Neural cell (in vitro differentiated cells): ENCODE measurements around the gene SLC1A2. TPM values are rescaled to one million over a fixed set of nuclear protein-coding genes. Genes with fewer than 3 reads are reported as not detected.

Experiments
- H2AFZ ChIP-seq: fragments of 200-600, 300-800 bp; sonication (generic), shearing (Covaris generic); 2 replicates; pipeline ENCODE4 v1.6.0; 2014; ENCODE audit warnings: low read depth, mild to moderate bottlenecking, antibody characterized with exemption, low read length, moderate library complexity
- H3F3A ChIP-seq: fragments of 200-600 bp; shearing (Covaris generic); 2 replicates; pipeline ENCODE4 v1.6.1; 2016; ENCODE audit warnings: mild to moderate bottlenecking, moderate library complexity, mixed read lengths, antibody characterized with exemption, low read length; ENCODE audit not compliant: insufficient read depth, poor library complexity, severe bottlenecking
- H3K27ac ChIP-seq: fragments of 200-600, 300-800 bp; sonication (generic), shearing (Covaris generic); 2 replicates; pipeline ENCODE4 v1.5.1; 2014; ENCODE audit warnings: mild to moderate bottlenecking, low read length, moderate library complexity
- H3K27me3 ChIP-seq: fragments of 300-800, 200-600 bp; sonication (generic), shearing (Covaris generic); 2 replicates; pipeline ENCODE4 v1.6.0; 2014; ENCODE audit warnings: mild to moderate bottlenecking, low read depth, low read length, moderate library complexity; ENCODE audit not compliant: insufficient read depth
- H3K36me3 ChIP-seq: fragments of 300-800, 200-600 bp; sonication (generic), shearing (Covaris generic); 2 replicates; pipeline ENCODE4 v1.5.1; 2014; ENCODE audit warnings: mild to moderate bottlenecking, antibody characterized with exemption, low read length, moderate library complexity; ENCODE audit not compliant: insufficient read depth
- H3K4me2 ChIP-seq: fragments of 300-800, 200-600 bp; sonication (generic), shearing (Covaris generic); 2 replicates; pipeline ENCODE4 v1.6.0; 2014; ENCODE audit warnings: mild to moderate bottlenecking, low read length
- H3K4me3 ChIP-seq: fragments of 300-800, 200-600 bp; sonication (generic), shearing (Covaris generic); 2 replicates; pipeline ENCODE4 v1.5.1; 2014; ENCODE audit warnings: mild to moderate bottlenecking, low read length, moderate library complexity
- H3K79me2 ChIP-seq: fragments of 200-600 bp; shearing (Covaris generic); replicated peaks from 2 replicates; pipeline ENCODE4 v1.6.0; 2014; ENCODE audit warnings: mild to moderate bottlenecking, low read length, moderate library complexity; ENCODE audit not compliant: insufficient read depth
- H3K9ac ChIP-seq: fragments of 300-800, 200-600 bp; sonication (generic), shearing (Covaris generic); 2 replicates; pipeline ENCODE4 v1.6.1; 2016; ENCODE audit warnings: mild to moderate bottlenecking, low read length, mixed read lengths
- H3K9me2 ChIP-seq: fragments of 200-600 bp; shearing (Covaris generic); 2 replicates; pipeline ENCODE4 v1.6.1; 2016; ENCODE audit warnings: mild to moderate bottlenecking, low read length, mixed read lengths; ENCODE audit not compliant: insufficient read depth
- H3K9me3 ChIP-seq: fragments of 200-600, 300-800 bp; sonication (generic), shearing (Covaris generic); 2 replicates; pipeline ENCODE4 v1.6.1; 2016; ENCODE audit warnings: mild to moderate bottlenecking, mixed run types, low read length, moderate library complexity, mixed read lengths
- H4K20me1 ChIP-seq: fragments of 200-600 bp; shearing (Covaris generic); 2 replicates; pipeline ENCODE4 v1.6.1; 2016; ENCODE audit warnings: mild to moderate bottlenecking, mixed run types; ENCODE audit not compliant: insufficient read depth
- EP300 ChIP-seq: fragments of 450-650 bp; conservative IDR thresholded peaks from 2 replicates; pipeline ENCODE4 v1.6.1; 2014; ENCODE audit warnings: antibody characterized with exemption, mild to moderate bottlenecking, moderate library complexity; ENCODE audit not compliant: poor library complexity, severe bottlenecking
- EZH2 ChIP-seq: fragments of 200-600, 300-800 bp; shearing (Covaris generic), sonication (generic); IDR thresholded peaks from 2 replicates; pipeline ENCODE4 v1.6.1; 2014; ENCODE audit warnings: antibody characterized with exemption, low read length, borderline replicate concordance, mild to moderate bottlenecking; ENCODE audit not compliant: insufficient read depth, poor library complexity, severe bottlenecking
- MXI1 ChIP-seq: fragments of 450-650 bp; conservative IDR thresholded peaks from 2 replicates; pipeline ENCODE4 v1.6.1; 2014; ENCODE audit warnings: antibody characterized with exemption, mild to moderate bottlenecking; ENCODE audit not compliant: poor library complexity, severe bottlenecking
- POLR2AphosphoS5 ChIP-seq: IDR thresholded peaks from 2 replicates; pipeline ENCODE4 v1.6.1; 2012
- RAD21 ChIP-seq: fragments of 450-650 bp; conservative IDR thresholded peaks from 2 replicates; pipeline ENCODE4 v1.6.1; 2014; ENCODE audit warnings: antibody characterized with exemption, mild to moderate bottlenecking, moderate library complexity
- SMC3 ChIP-seq: fragments of 450-650 bp; conservative IDR thresholded peaks from 2 replicates; pipeline ENCODE4 v1.6.1; 2014; ENCODE audit warnings: antibody characterized with exemption, mild to moderate bottlenecking, moderate library complexity; ENCODE audit not compliant: poor library complexity
- TAF1 ChIP-seq: IDR thresholded peaks from 2 replicates; pipeline ENCODE4 v1.6.1; 2012; ENCODE audit warnings: low read depth
- polyA plus RNA-seq: library from polyadenylated mRNA; depleted of rRNA; stranded (reverse); fragments of >200 nt; gene quantifications from 2 replicates; pipeline ENCODE4 v1.2.3, GENCODE V29; 2014
- TF ChIP-seq, protein P1 (sequence below): IDR thresholded peaks from 2 replicates; pipeline ENCODE4 v1.6.1; 2012; ENCODE audit warnings: borderline replicate concordance
- TF ChIP-seq, protein P2 (sequence below): fragments of 450-650 bp; IDR thresholded peaks from 2 replicates; pipeline ENCODE4 v1.5.1; 2014; ENCODE audit warnings: antibody characterized with exemption, mild to moderate bottlenecking, moderate library complexity; ENCODE audit not compliant: poor library complexity, severe bottlenecking

The SLC1A2 gene
- polyA plus RNA-seq, 1 donor from 2014 or later = 134 TPM

DNA sequence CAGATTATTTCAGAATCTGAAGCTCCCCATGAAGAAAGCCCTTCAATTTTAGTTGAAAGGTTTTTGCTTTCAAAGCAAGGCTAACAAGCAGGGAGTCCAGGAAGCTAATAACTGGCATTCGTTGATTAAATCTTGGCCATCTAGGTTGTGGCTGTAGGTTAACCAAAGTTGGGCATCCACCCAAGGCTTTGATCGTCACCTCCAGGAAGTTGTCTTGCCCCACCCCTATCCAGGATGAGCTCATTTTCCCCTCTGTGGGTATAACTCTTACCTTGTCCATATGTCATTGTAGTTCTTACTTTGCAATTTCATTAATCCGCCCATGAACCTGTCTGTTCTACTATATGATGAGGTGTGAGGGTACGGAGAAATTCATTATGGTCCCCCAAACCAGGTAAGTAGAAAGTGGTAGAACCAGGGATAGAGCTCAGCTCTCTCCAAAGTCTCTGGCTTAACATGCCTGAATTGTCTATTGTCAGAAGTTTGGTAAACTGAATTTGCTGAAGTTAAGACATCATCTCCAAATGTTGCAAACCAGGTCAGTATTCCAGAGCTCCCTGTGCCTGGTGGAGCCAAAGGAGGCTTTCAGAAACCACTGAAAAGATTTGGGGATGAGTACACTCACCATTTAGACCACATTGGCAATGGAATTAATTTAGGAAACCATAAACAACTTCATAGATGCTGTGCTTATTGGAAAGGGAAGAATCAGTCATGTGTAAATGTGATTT, 183.3 kb downstream of the SLC1A2 start (continued):
- TF ChIP-seq SMC3 (no peak), POLR2AphosphoS5 (no peak), MXI1 (no peak), EZH2 (no peak)

DNA sequence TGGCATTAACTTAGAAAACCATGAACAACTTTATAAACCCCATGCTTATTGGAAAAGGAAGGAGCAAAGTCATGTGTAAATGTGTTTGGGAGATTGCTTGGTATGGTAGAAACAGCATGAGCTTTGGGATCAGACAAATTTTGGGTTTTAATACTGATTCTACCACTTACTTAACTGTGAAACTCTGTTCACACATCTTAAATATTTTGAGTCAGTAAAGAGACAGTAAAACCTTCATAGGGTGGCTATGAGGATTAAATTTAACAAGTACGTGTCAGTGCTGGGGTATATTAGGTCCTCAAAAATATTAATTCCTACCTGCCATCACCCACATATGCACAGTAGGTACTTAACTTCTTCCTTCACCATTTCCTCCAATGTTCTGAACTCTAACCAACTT, 183.9 kb downstream of the SLC1A2 start:
- TF ChIP-seq, protein P1, sequence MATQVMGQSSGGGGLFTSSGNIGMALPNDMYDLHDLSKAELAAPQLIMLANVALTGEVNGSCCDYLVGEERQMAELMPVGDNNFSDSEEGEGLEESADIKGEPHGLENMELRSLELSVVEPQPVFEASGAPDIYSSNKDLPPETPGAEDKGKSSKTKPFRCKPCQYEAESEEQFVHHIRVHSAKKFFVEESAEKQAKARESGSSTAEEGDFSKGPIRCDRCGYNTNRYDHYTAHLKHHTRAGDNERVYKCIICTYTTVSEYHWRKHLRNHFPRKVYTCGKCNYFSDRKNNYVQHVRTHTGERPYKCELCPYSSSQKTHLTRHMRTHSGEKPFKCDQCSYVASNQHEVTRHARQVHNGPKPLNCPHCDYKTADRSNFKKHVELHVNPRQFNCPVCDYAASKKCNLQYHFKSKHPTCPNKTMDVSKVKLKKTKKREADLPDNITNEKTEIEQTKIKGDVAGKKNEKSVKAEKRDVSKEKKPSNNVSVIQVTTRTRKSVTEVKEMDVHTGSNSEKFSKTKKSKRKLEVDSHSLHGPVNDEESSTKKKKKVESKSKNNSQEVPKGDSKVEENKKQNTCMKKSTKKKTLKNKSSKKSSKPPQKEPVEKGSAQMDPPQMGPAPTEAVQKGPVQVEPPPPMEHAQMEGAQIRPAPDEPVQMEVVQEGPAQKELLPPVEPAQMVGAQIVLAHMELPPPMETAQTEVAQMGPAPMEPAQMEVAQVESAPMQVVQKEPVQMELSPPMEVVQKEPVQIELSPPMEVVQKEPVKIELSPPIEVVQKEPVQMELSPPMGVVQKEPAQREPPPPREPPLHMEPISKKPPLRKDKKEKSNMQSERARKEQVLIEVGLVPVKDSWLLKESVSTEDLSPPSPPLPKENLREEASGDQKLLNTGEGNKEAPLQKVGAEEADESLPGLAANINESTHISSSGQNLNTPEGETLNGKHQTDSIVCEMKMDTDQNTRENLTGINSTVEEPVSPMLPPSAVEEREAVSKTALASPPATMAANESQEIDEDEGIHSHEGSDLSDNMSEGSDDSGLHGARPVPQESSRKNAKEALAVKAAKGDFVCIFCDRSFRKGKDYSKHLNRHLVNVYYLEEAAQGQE = no peak
- TF ChIP-seq, protein P2, sequence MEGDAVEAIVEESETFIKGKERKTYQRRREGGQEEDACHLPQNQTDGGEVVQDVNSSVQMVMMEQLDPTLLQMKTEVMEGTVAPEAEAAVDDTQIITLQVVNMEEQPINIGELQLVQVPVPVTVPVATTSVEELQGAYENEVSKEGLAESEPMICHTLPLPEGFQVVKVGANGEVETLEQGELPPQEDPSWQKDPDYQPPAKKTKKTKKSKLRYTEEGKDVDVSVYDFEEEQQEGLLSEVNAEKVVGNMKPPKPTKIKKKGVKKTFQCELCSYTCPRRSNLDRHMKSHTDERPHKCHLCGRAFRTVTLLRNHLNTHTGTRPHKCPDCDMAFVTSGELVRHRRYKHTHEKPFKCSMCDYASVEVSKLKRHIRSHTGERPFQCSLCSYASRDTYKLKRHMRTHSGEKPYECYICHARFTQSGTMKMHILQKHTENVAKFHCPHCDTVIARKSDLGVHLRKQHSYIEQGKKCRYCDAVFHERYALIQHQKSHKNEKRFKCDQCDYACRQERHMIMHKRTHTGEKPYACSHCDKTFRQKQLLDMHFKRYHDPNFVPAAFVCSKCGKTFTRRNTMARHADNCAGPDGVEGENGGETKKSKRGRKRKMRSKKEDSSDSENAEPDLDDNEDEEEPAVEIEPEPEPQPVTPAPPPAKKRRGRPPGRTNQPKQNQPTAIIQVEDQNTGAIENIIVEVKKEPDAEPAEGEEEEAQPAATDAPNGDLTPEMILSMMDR = no peak
- TF ChIP-seq EP300 (no peak), POLR2AphosphoS5 (no peak), EZH2 (no peak), SMC3 (no peak), RAD21 (no peak), MXI1 (no peak), TAF1 (no peak)
- Histone ChIP-seq H3F3A (no peaks in the 10 kb centered on the region), H3K4me2 (no peak overlapping the region)

DNA sequence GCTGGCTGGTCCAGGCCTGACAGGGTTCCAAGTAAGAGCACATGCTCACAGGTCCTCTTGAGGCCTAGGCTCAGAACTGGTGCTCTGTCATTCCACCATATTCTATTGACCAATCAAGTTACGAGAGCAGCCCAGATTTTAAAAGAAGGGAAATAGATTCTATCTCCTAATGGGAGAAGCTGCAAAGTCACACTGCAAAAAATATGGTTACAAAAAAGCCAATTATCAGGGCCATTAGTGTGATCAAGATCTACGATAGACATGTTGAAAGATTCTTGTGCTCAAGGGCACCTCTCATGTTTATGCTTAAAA, 184.2 kb downstream of the SLC1A2 start:
- Histone ChIP-seq H3K79me2 (no peaks in the 10 kb centered on the region), H3K9me3 (no peaks in the 10 kb centered on the region), H2AFZ (no peak overlapping the region), H3K9ac (no peak overlapping the region), H4K20me1 (no peaks in the 10 kb centered on the region), H3K4me2 (no peak overlapping the region), H3K27ac (no peak overlapping the region), H3F3A (no peaks in the 10 kb centered on the region), H3K9me2 (no peaks in the 10 kb centered on the region), H3K4me3 (no peak overlapping the region), H3K27me3 (no peaks in the 10 kb centered on the region), H3K36me3 (no peaks in the 10 kb centered on the region)
- TF ChIP-seq RAD21 = no peak
- no peak for TF ChIP-seq EP300
- TF ChIP-seq, protein P2 = no peak
- no peak for TF ChIP-seq MXI1
- TF ChIP-seq POLR2AphosphoS5 = no peak
- TF ChIP-seq, protein P1 = no peak
- no peak for TF ChIP-seq SMC3
- no peak for TF ChIP-seq TAF1
- no peak for TF ChIP-seq EZH2

More for the DNA sequence above, 183.9 kb downstream of the SLC1A2 start:
- no peaks in the 10 kb centered on the region for H3K27me3 ChIP-seq
- H2AFZ ChIP-seq = no peak overlapping the region
- H3K9me2 ChIP-seq = no peaks in the 10 kb centered on the region
- H3K9ac ChIP-seq = no peak overlapping the region
- H4K20me1 ChIP-seq = no peaks in the 10 kb centered on the region
- no peaks in the 10 kb centered on the region for H3K9me3 ChIP-seq
- H3K27ac ChIP-seq = no peak overlapping the region
- H3K4me3 ChIP-seq = no peak overlapping the region
- H3K36me3 ChIP-seq = no peaks in the 10 kb centered on the region
- no peaks in the 10 kb centered on the region for H3K79me2 ChIP-seq
